Stimulated activated CD4-positive, alpha-beta T cell treated with anti-CD3 and anti-CD28 coated beads, TNF-alpha, amount 100 ng/mL, for 4 hours (primary cell): ENCODE measurements around the gene GPR135.
"Not testable (repeated sequence)": the region's sequence is repeated elsewhere in the genome, so short reads cannot be mapped to it uniquely, and the experiment has no call there.

Experiments
- DNase-seq, 3 experiments: peaks; one replicate each; pipeline ENCODE4 v3.0.0-alpha.2; 2020; ENCODE audit warnings: low read depth in 3 of 3

Gene GPR135

GRCh38 chr14:59474172-59474571 is 9.0 kb upstream of the GPR135 start:
- no peak for DNase-seq

GRCh38 chr14:59464486-59465315 is 479 bp downstream of the GPR135 start:
- DNase-seq: peak; percentile 17 to 33 (median 17)

GRCh38 chr14:59463787-59464485 is 1.2 kb downstream of the GPR135 start:
- no peak for DNase-seq

GRCh38 chr14:59461891-59462290 is 3.3 kb downstream of the GPR135 start:
- no peak for DNase-seq

GRCh38 chr14:59460378-59460777 is 4.8 kb downstream of the GPR135 start:
- no peak for DNase-seq

GRCh38 chr14:59458486-59458885 is 6.7 kb downstream of the GPR135 start:
- DNase-seq: no peak

GRCh38 chr14:59455411-59455810 is 9.8 kb downstream of the GPR135 start:
- DNase-seq: no peak

- no peak for DNase-seq
Measured at GRCh38 chr14:59454139-59454538, 11.0 kb downstream of the GPR135 start.

GRCh38 chr14:59451849-59452248 is 13.3 kb downstream of the GPR135 start:
- no peak for DNase-seq

- DNase-seq: no peak
Measured at GRCh38 chr14:59450716-59451115, 14.5 kb downstream of the GPR135 start.

GRCh38 chr14:59448673-59449072 is 16.5 kb downstream of the GPR135 start:
- not testable (repeated sequence) for DNase-seq

GRCh38 chr14:59439256-59439965 is 25.8 kb downstream of the GPR135 start:
- DNase-seq: no peak

GRCh38 chr14:59438195-59438647 is 27.0 kb downstream of the GPR135 start:
- no peak for DNase-seq

- no peak for DNase-seq
Measured at GRCh38 chr14:59435987-59436386, 29.2 kb downstream of the GPR135 start.

GRCh38 chr14:59435101-59435500 is 30.1 kb downstream of the GPR135 start:
- no peak for DNase-seq

- no peak for DNase-seq
Measured at GRCh38 chr14:59429790-59430189, 35.4 kb downstream of the GPR135 start.

- no peak for DNase-seq
Measured at GRCh38 chr14:59428581-59429012, 36.6 kb downstream of the GPR135 start.

- DNase-seq: no peak
Measured at GRCh38 chr14:59427653-59428580, 37.3 kb downstream of the GPR135 start.

- DNase-seq: no peak
Measured at GRCh38 chr14:59425322-59425935, 39.8 kb downstream of the GPR135 start.

- no peak for DNase-seq
Measured at GRCh38 chr14:59424341-59425071, 40.7 kb downstream of the GPR135 start.
